ENCODE data around the gene KCTD14. TPM values are rescaled to one million over a fixed set of nuclear protein-coding genes. Genes with fewer than 3 reads are reported as not detected.
"Not testable (repeated sequence)": the region's sequence is repeated elsewhere in the genome, so short reads cannot be mapped to it uniquely, and the experiment has no call there.

The KCTD14 gene
- total and polyA plus RNA-seq, 9 donors = 0.89 to 2.0 (median 1.7) TPM

GRCh38 chr11:78062671-78063070 is 39.6 kb upstream of the KCTD14 start:
- Histone ChIP-seq H3K9me3 (replicated peaks; ENCODE audit: control insufficient read depth, low read depth, low read length) (no peaks in the 10 kb centered on the region), H3K27ac (ENCODE audit: low read length) (no peak overlapping the region), H3K4me3 (ENCODE audit: low read length) (no peak overlapping the region), H3K36me3 (ENCODE audit: control insufficient read depth, insufficient read depth, low read length) (peaks cover 5% of the 10 kb centered on the region), H3K27me3 (ENCODE audit: control insufficient read depth, insufficient read depth, low read length) (no peaks in the 10 kb centered on the region), H3K4me1 (ENCODE audit: control insufficient read depth, insufficient read depth, low read length) (peaks cover 34% of the 10 kb centered on the region)
- DNase-seq = no peak
- no CpG with 5 or more reads among the region's 2 CpGs for WGBS (ENCODE audit: insufficient coverage)

DNA sequence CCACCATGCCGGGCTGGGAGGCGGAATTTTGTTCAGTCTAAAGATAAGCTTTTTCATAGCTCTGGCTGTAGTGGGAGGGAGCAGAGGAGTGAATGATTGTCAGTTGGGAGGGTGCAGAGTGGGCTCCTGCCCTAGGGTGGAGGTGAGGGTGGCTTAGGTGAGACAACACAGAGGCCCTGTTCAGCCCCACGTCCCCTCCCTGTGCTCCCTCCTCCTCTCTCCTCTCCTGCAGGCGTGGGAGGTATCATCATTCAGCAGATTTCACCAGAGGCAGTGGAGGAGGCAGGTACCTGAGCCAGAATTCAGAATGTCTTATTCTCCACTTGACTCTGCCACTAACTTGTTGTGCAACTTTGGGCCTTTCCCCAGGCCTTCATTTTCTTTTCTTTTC is 38.8 kb upstream of the KCTD14 start:
- Histone ChIP-seq H3K9me3 (replicated peaks; ENCODE audit: control insufficient read depth, low read depth, low read length) (no peaks in the 10 kb centered on the region), H3K27me3 (ENCODE audit: control insufficient read depth, insufficient read depth, low read length) (no peaks in the 10 kb centered on the region), H3K36me3 (ENCODE audit: control insufficient read depth, insufficient read depth, low read length) (no peaks in the 10 kb centered on the region), H3K27ac (ENCODE audit: low read length) (no peak overlapping the region), H3K4me1 (ENCODE audit: control insufficient read depth, insufficient read depth, low read length) (peaks cover 34% of the 10 kb centered on the region), H3K4me3 (ENCODE audit: low read length) (no peak overlapping the region)
- no peak for DNase-seq
- 82% methylated on average over 3 of the region's 4 CpGs for WGBS (ENCODE audit: insufficient coverage)

GRCh38 chr11:78061088-78061920 is 38.2 kb upstream of the KCTD14 start:
- Histone ChIP-seq H3K27me3 (ENCODE audit: control insufficient read depth, insufficient read depth, low read length) (no peaks in the 10 kb centered on the region), H3K9me3 (replicated peaks; ENCODE audit: control insufficient read depth, low read depth, low read length) (no peaks in the 10 kb centered on the region), H3K4me1 (ENCODE audit: control insufficient read depth, insufficient read depth, low read length) (peaks cover 34% of the 10 kb centered on the region), H3K36me3 (ENCODE audit: control insufficient read depth, insufficient read depth, low read length) (no peaks in the 10 kb centered on the region), H3K27ac (ENCODE audit: low read length) (no peak overlapping the region), H3K4me3 (ENCODE audit: low read length) (no peak overlapping the region)
- peak; percentile 63 for DNase-seq
- WGBS (ENCODE audit: insufficient coverage) = 0% methylated on average over 1 of the region's 4 CpGs

DNA sequence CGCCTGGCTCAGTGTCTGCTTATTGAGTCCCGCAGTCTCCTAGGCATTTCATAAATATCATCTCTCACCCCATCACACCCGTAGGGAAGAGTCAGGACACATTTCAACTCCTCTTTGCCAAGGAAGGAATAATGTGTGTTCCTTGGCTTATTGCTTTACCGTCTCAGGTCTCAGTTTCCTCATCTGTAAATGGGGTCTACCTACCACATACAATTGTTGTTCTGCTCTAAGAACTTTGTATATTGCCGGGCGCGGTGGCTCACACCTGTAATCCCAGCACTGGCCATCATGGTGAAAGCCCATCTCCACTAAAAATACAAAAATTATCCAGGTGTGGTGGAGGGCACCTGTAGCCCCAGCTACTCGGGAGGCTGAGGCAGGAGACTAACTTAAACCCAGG is 37.5 kb upstream of the KCTD14 start:
- no peaks in the 10 kb centered on the region for H3K9me3 ChIP-seq (replicated peaks; ENCODE audit: control insufficient read depth, low read depth, low read length)
- peaks cover 31% of the 10 kb centered on the region for H3K4me1 ChIP-seq (ENCODE audit: control insufficient read depth, insufficient read depth, low read length)
- no peaks in the 10 kb centered on the region for H3K36me3 ChIP-seq (ENCODE audit: control insufficient read depth, insufficient read depth, low read length)
- no peak overlapping the region for H3K27ac ChIP-seq (ENCODE audit: low read length)
- no peaks in the 10 kb centered on the region for H3K27me3 ChIP-seq (ENCODE audit: control insufficient read depth, insufficient read depth, low read length)
- DNase-seq = no peak
- no peak overlapping the region for H3K4me3 ChIP-seq (ENCODE audit: low read length)
- WGBS (ENCODE audit: insufficient coverage) = 80% methylated on average over 1 of the region's 8 CpGs

GRCh38 chr11:78059749-78060328 is 36.8 kb upstream of the KCTD14 start:
- peaks cover 25% of the 10 kb centered on the region for H3K4me1 ChIP-seq (ENCODE audit: control insufficient read depth, insufficient read depth, low read length)
- H3K9me3 ChIP-seq (replicated peaks; ENCODE audit: control insufficient read depth, low read depth, low read length); H3K27me3 ChIP-seq (ENCODE audit: control insufficient read depth, insufficient read depth, low read length); H3K4me3 ChIP-seq (ENCODE audit: low read length); H3K27ac ChIP-seq (ENCODE audit: low read length); DNase-seq; H3K36me3 ChIP-seq (ENCODE audit: control insufficient read depth, insufficient read depth, low read length): not testable (repeated sequence)
- 89% methylated on average over 3 of the region's 9 CpGs for WGBS (ENCODE audit: insufficient coverage)

GRCh38 chr11:78057462-78058055 is 34.5 kb upstream of the KCTD14 start:
- H3K4me3 ChIP-seq (ENCODE audit: low read length) = no peak overlapping the region
- no peaks in the 10 kb centered on the region for H3K9me3 ChIP-seq (replicated peaks; ENCODE audit: control insufficient read depth, low read depth, low read length)
- H3K27ac ChIP-seq (ENCODE audit: low read length) = no peak overlapping the region
- WGBS (ENCODE audit: insufficient coverage) = 80% methylated on average over 8 of the region's 10 CpGs
- H3K4me1 ChIP-seq (ENCODE audit: control insufficient read depth, insufficient read depth, low read length) = peaks cover 12% of the 10 kb centered on the region
- H3K27me3 ChIP-seq (ENCODE audit: control insufficient read depth, insufficient read depth, low read length) = no peaks in the 10 kb centered on the region
- no peak for DNase-seq
- no peaks in the 10 kb centered on the region for H3K36me3 ChIP-seq (ENCODE audit: control insufficient read depth, insufficient read depth, low read length)

GRCh38 chr11:78056093-78056492 is 33.0 kb upstream of the KCTD14 start:
- H3K4me3 ChIP-seq (ENCODE audit: low read length) = no peak overlapping the region
- WGBS (ENCODE audit: insufficient coverage) = 72% methylated on average over 2 of the region's 3 CpGs
- no peaks in the 10 kb centered on the region for H3K27me3 ChIP-seq (ENCODE audit: control insufficient read depth, insufficient read depth, low read length)
- no peaks in the 10 kb centered on the region for H3K36me3 ChIP-seq (ENCODE audit: control insufficient read depth, insufficient read depth, low read length)
- DNase-seq = no peak
- H3K9me3 ChIP-seq (replicated peaks; ENCODE audit: control insufficient read depth, low read depth, low read length) = no peaks in the 10 kb centered on the region
- H3K4me1 ChIP-seq (ENCODE audit: control insufficient read depth, insufficient read depth, low read length) = peaks cover 3% of the 10 kb centered on the region
- H3K27ac ChIP-seq (ENCODE audit: low read length) = no peak overlapping the region

- Histone ChIP-seq H3K4me1 (ENCODE audit: control insufficient read depth, insufficient read depth, low read length) (no peaks in the 10 kb centered on the region), H3K36me3 (ENCODE audit: control insufficient read depth, insufficient read depth, low read length) (no peaks in the 10 kb centered on the region), H3K27ac (ENCODE audit: low read length) (no peak overlapping the region), H3K4me3 (ENCODE audit: low read length) (no peak overlapping the region), H3K9me3 (replicated peaks; ENCODE audit: control insufficient read depth, low read depth, low read length) (no peaks in the 10 kb centered on the region), H3K27me3 (ENCODE audit: control insufficient read depth, insufficient read depth, low read length) (no peaks in the 10 kb centered on the region)
- WGBS (ENCODE audit: insufficient coverage) = 89% methylated on average over 4 of the region's 4 CpGs
- DNase-seq = no peak
These were observed 31.9 kb upstream of the KCTD14 start for GRCh38 chr11:78054971-78055370.

- no peak for DNase-seq
- H3K36me3 ChIP-seq (ENCODE audit: control insufficient read depth, insufficient read depth, low read length) = no peaks in the 10 kb centered on the region
- no peaks in the 10 kb centered on the region for H3K27me3 ChIP-seq (ENCODE audit: control insufficient read depth, insufficient read depth, low read length)
- H3K4me1 ChIP-seq (ENCODE audit: control insufficient read depth, insufficient read depth, low read length) = peaks cover 3% of the 10 kb centered on the region
- no peaks in the 10 kb centered on the region for H3K9me3 ChIP-seq (replicated peaks; ENCODE audit: control insufficient read depth, low read depth, low read length)
- no peak overlapping the region for H3K27ac ChIP-seq (ENCODE audit: low read length)
- no peak overlapping the region for H3K4me3 ChIP-seq (ENCODE audit: low read length)
- 60% methylated on average over 4 of the region's 6 CpGs for WGBS (ENCODE audit: insufficient coverage)
These were observed 28.1 kb upstream of the KCTD14 start for GRCh38 chr11:78050964-78051831.

GRCh38 chr11:78049348-78049747 is 26.3 kb upstream of the KCTD14 start:
- DNase-seq = no peak
- no peak overlapping the region for H3K27ac ChIP-seq (ENCODE audit: low read length)
- no peaks in the 10 kb centered on the region for H3K27me3 ChIP-seq (ENCODE audit: control insufficient read depth, insufficient read depth, low read length)
- H3K36me3 ChIP-seq (ENCODE audit: control insufficient read depth, insufficient read depth, low read length) = no peaks in the 10 kb centered on the region
- H3K4me1 ChIP-seq (ENCODE audit: control insufficient read depth, insufficient read depth, low read length) = peaks cover 15% of the 10 kb centered on the region
- WGBS (ENCODE audit: insufficient coverage) = 20% methylated on average over 3 of the region's 8 CpGs
- no peak overlapping the region for H3K4me3 ChIP-seq (ENCODE audit: low read length)
- H3K9me3 ChIP-seq (replicated peaks; ENCODE audit: control insufficient read depth, low read depth, low read length) = no peaks in the 10 kb centered on the region

Data from muscle of leg (tissue), 11 donors.